ENCODE data around the gene ITPKB. TPM values are rescaled to one million over a fixed set of nuclear protein-coding genes. Genes with fewer than 3 reads are reported as not detected.
A peak's percentile ranks its signal among the peaks of the same experiment; 100 is the strongest.
"Not testable (repeated sequence)": the region's sequence is repeated elsewhere in the genome, so short reads cannot be mapped to it uniquely, and the experiment has no call there.

The ITPKB gene
- polyA plus RNA-seq, 3 donors from 2014 or later: 14.1 to 37.8 (median 18.7) TPM

GRCh38 chr1:226639631-226640061 lies 99.4 kb downstream of the ITPKB start:
- Mint-ChIP-seq H3K4me3 (no peak overlapping the region), H3K27ac (no peak overlapping the region), H3K4me1 (peaks cover 33 to 34% of the 10 kb centered on the region in 2 donors), H3K9me3 (no peaks in the 10 kb centered on the region), H3K36me3 (peaks cover 3 to 15% (median 5%) of the 10 kb centered on the region in 3 donors), H3K27me3 (ENCODE audit: low read depth in 3 of 3) (peaks cover 0 to 10% (median 2%) of the 10 kb centered on the region in 3 donors)
- DNase-seq: no peak

- H3K36me3 Mint-ChIP-seq: peaks cover 3 to 15% (median 9%) of the 10 kb centered on the region in 3 donors
- not testable (repeated sequence) for H3K27me3 Mint-ChIP-seq (ENCODE audit: low read depth in 3 of 3); DNase-seq; H3K4me3 Mint-ChIP-seq; H3K9me3 Mint-ChIP-seq
- H3K4me1 Mint-ChIP-seq: peaks cover 31 to 32% of the 10 kb centered on the region in 2 donors
- peak overlapping the region in 1 of 6 donors; percentile 20 for H3K27ac Mint-ChIP-seq
These were observed 99.9 kb downstream of the ITPKB start for GRCh38 chr1:226639206-226639605.

GRCh38 chr1:226638608-226639007 lies 100.5 kb downstream of the ITPKB start:
- H3K36me3 Mint-ChIP-seq: peaks cover 3 to 15% (median 10%) of the 10 kb centered on the region in 3 donors
- no peak for DNase-seq
- peaks cover 0 to 10% (median 2%) of the 10 kb centered on the region in 3 donors for H3K27me3 Mint-ChIP-seq (ENCODE audit: low read depth in 3 of 3)
- peaks cover 27 to 29% of the 10 kb centered on the region in 2 donors for H3K4me1 Mint-ChIP-seq
- H3K27ac Mint-ChIP-seq: peak overlapping the region in 1 of 6 donors; percentile 73
- H3K9me3 Mint-ChIP-seq: no peaks in the 10 kb centered on the region
- no peak overlapping the region for H3K4me3 Mint-ChIP-seq

DNA sequence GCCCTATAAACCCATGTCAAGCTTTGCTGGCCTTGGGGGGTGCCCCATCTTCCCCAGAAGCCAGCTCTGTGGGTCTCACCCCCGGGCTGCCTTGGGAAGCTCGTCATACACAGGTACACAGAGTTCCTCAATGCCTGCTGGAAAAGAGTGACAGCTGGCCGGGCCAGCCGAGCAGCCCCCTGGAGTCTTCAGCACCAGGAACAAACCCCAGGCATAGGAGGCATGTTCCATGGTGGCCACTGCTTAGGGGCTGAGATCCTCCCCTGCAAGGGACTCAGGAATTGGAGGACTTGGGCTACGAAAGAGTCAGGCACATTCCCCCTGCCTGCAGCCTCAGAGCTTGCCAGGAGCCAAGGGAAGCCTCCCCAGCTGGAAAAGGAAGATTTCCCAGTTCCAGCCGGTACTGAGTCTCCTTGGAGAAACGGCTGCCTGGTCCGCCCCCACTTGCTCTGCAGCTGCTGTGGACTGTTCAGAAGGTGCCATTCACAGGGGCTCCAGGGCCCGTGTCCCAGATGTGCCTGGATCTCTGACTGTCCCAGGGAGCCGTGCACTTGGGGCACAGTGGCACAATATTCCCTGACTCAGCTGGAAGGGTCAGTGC lies 101.0 kb downstream of the ITPKB start:
- peaks cover 27 to 29% of the 10 kb centered on the region in 2 donors for H3K4me1 Mint-ChIP-seq
- peak overlapping the region in 2 of 6 donors; percentile 17 to 73 for H3K27ac Mint-ChIP-seq
- no peaks in the 10 kb centered on the region for H3K9me3 Mint-ChIP-seq
- no peak for DNase-seq
- peaks cover 3 to 7% (median 5%) of the 10 kb centered on the region in 3 donors for H3K27me3 Mint-ChIP-seq (ENCODE audit: low read depth in 3 of 3)
- H3K36me3 Mint-ChIP-seq: peaks cover 3 to 15% (median 10%) of the 10 kb centered on the region in 3 donors
- no peak overlapping the region for H3K4me3 Mint-ChIP-seq

DNA sequence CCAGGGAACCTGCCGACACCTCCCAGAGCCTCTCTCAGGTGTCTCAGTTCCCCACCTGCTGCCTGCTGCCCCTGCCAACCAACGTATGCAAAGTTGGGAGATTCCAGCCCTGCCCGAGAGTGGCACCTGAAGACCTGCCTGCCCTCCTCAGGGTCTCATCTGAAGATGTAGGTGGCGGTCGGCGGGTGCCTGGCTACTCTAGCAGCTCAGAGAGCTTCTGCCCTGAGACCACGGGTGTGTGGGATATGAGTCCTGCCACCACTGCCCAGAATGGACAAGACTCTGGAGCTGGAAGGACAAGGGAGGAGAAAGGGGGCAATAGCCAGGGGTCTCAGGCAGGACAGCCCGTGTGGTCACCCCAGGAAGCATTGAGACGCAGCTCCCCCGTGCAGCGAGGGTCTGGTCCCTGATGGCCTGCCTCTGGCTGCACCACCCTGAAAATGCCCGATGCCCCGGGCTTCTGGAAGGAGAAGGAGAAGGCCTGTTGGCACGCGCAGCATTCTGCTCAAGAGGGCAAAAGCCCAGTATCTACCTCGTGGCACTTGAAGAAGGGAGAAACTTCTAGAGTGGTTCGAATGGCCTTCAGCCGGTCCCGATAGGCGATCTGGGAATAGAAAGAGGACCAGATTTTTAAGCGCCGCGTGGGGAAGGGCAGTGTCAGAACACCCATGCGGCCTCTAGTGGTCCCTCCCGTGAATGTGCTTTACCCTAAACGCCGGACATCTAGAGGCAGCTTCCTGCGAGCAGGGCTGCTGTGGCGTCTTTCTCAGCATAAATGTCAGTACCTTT lies 101.7 kb downstream of the ITPKB start:
- Mint-ChIP-seq H3K4me1 (peaks cover 27 to 34% of the 10 kb centered on the region in 2 donors), H3K9me3 (no peaks in the 10 kb centered on the region), H3K36me3 (peaks cover 3 to 15% (median 10%) of the 10 kb centered on the region in 3 donors), H3K4me3 (no peak overlapping the region), H3K27ac (peak overlapping the region in 4 of 6 donors; percentile 8 to 87 (median 32)), H3K27me3 (ENCODE audit: low read depth in 3 of 3) (peaks cover 3 to 9% (median 7%) of the 10 kb centered on the region in 3 donors)
- DNase-seq: no peak

- Mint-ChIP-seq H3K27me3 (ENCODE audit: low read depth in 3 of 3) (peaks cover 3 to 9% (median 7%) of the 10 kb centered on the region in 3 donors), H3K4me1 (peaks cover 26 to 35% of the 10 kb centered on the region in 2 donors), H3K9me3 (no peaks in the 10 kb centered on the region), H3K4me3 (no peak overlapping the region), H3K27ac (peak overlapping the region; percentile 8 to 87 (median 53)), H3K36me3 (peaks cover 3 to 19% (median 10%) of the 10 kb centered on the region in 3 donors)
- DNase-seq: no peak
These were observed 102.3 kb downstream of the ITPKB start for GRCh38 chr1:226636847-226637096.

DNA sequence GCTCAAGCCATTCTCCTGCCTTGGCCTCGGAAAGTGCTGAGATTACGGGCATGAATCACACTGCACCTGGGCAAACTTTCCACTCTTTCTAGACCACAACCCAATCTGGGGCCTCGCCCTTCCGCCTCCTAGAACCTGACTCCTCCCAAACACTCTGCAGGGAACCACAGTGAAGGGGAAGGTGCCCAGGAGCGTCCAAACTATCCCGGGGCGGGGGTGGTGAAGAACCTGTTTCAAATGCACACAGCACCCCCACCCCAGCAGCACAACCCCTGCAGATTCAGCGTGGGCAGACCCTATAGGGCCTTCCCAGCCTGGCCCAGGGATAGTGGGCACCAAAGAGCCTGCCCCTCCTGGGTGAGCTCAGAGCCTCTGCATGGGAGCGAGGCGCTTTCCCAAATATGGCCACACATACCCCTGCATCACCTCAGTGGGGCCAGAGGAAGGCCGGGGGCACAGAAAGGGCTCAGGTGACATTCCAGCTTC lies 103.6 kb downstream of the ITPKB start:
- H3K27me3 Mint-ChIP-seq (ENCODE audit: low read depth in 3 of 3): peaks cover 3 to 9% (median 7%) of the 10 kb centered on the region in 3 donors
- no peak for DNase-seq
- no peaks in the 10 kb centered on the region for H3K9me3 Mint-ChIP-seq
- H3K27ac Mint-ChIP-seq: peak overlapping the region; percentile 52 to 89 (median 84)
- H3K4me3 Mint-ChIP-seq: no peak overlapping the region
- peaks cover 3 to 22% (median 10%) of the 10 kb centered on the region in 3 donors for H3K36me3 Mint-ChIP-seq
- H3K4me1 Mint-ChIP-seq: peaks cover 23 to 35% of the 10 kb centered on the region in 2 donors

GRCh38 chr1:226634611-226635246 lies 104.4 kb downstream of the ITPKB start:
- peaks cover 23 to 35% of the 10 kb centered on the region in 2 donors for H3K4me1 Mint-ChIP-seq
- peak overlapping the region in 1 of 5 donors; percentile 36 for H3K4me3 Mint-ChIP-seq
- peaks cover 3 to 9% (median 6%) of the 10 kb centered on the region in 3 donors for H3K27me3 Mint-ChIP-seq (ENCODE audit: low read depth in 3 of 3)
- no peak for DNase-seq
- no peaks in the 10 kb centered on the region for H3K9me3 Mint-ChIP-seq
- H3K36me3 Mint-ChIP-seq: peaks cover 3 to 25% (median 10%) of the 10 kb centered on the region in 3 donors
- H3K27ac Mint-ChIP-seq: peak overlapping the region; percentile 68 to 92 (median 86)

DNA sequence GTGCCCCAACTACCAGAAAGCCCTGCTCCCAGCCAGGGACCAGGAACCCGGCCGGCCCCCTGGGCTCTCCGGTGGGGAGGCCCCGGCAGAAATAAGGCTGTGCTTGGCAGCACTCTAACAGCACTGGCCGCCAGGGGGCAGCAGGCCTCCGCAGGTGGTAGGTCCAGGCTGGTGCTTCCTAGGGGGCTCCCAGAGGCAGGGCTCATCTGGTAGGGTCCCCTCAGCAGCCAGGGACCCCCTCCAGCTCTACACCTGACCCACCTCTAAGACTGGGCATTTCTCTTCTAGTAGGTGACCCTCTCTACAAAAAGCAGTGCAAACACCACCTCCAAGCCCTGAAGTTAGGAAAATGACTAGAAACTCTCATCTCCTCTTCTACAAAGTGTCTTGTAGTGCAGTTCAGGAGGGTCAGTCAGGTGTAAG lies 104.9 kb downstream of the ITPKB start:
- peaks cover 3 to 27% (median 10%) of the 10 kb centered on the region in 3 donors for H3K36me3 Mint-ChIP-seq
- H3K27ac Mint-ChIP-seq: peak overlapping the region; percentile 1 to 92 (median 77)
- DNase-seq: peak; percentile 77 to 79 (median 77)
- peaks cover 23 to 35% of the 10 kb centered on the region in 2 donors for H3K4me1 Mint-ChIP-seq
- no peaks in the 10 kb centered on the region for H3K9me3 Mint-ChIP-seq
- peaks cover 3 to 9% (median 6%) of the 10 kb centered on the region in 3 donors for H3K27me3 Mint-ChIP-seq (ENCODE audit: low read depth in 3 of 3)
- no peak overlapping the region for H3K4me3 Mint-ChIP-seq

- peaks cover 3 to 27% (median 10%) of the 10 kb centered on the region in 3 donors for H3K36me3 Mint-ChIP-seq
- no peaks in the 10 kb centered on the region for H3K9me3 Mint-ChIP-seq
- peaks cover 3 to 8% (median 6%) of the 10 kb centered on the region in 3 donors for H3K27me3 Mint-ChIP-seq (ENCODE audit: low read depth in 3 of 3)
- peak overlapping the region; percentile 30 to 89 (median 66) for H3K27ac Mint-ChIP-seq
- peaks cover 23 to 35% of the 10 kb centered on the region in 2 donors for H3K4me1 Mint-ChIP-seq
- DNase-seq: no peak
- no peak overlapping the region for H3K4me3 Mint-ChIP-seq
These were observed 105.4 kb downstream of the ITPKB start for GRCh38 chr1:226633541-226634165.

DNA sequence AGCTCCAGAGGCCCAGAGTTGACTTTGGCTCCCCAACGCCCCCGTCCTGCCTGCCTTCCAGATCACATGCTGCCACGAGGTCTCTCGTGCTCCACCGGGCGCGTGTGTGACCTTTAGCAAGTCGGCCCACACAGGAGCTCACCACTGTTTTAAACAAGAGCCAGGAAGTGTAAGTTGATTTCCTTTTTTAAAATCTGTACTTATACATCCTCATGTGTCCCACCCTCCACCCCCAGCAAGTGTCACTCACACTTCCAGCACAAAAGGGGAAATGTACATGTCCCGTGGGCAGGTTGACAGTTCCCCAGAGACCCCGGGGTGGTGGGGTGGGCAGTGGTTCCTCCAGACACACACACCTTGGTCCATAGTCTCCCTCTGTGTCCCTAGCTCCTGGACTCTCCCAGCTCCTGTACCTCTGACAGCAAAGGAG lies 106.1 kb downstream of the ITPKB start:
- peak overlapping the region; percentile 36 to 89 (median 70) for H3K27ac Mint-ChIP-seq
- H3K36me3 Mint-ChIP-seq: peaks cover 3 to 24% (median 10%) of the 10 kb centered on the region in 3 donors
- peaks cover 23 to 35% of the 10 kb centered on the region in 2 donors for H3K4me1 Mint-ChIP-seq
- peaks cover 3 to 10% (median 6%) of the 10 kb centered on the region in 3 donors for H3K27me3 Mint-ChIP-seq (ENCODE audit: low read depth in 3 of 3)
- DNase-seq: no peak
- no peaks in the 10 kb centered on the region for H3K9me3 Mint-ChIP-seq
- no peak overlapping the region for H3K4me3 Mint-ChIP-seq

DNA sequence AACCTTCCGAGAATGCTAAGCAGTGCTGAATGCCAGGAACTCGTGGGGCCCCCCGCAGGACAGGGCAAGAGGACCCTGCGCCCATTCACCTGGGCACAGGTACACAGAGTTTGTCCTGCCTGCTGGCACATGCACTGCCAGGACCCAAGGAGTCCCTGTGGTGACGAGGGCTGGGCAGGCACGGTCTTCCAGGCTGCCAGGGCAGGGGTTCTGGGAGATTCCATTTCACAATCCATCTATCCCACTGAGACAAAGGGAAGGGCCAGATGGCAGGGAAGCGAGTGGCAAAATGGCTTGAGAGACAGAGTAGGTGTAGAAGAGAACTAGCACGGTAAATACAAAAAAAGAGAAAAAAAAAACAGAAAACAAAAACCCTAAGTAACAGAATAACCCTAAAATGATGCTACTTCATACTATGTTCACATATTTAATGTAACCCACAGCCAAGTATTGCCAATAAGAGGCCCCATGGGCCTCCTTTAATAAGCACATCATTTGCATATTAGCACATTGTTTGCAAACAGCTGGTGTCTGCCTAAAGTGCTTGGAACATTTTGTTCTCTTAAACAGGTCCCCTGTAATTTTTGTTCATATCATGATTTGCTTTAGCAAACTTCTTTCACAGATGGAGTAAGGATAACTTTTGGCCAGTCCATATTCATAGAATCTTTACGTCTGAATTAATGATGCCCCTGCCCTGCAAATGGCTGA lies 106.8 kb downstream of the ITPKB start:
- Mint-ChIP-seq H3K27ac (peak overlapping the region; percentile 36 to 89 (median 70)), H3K27me3 (ENCODE audit: low read depth in 3 of 3) (peaks cover 3 to 10% (median 6%) of the 10 kb centered on the region in 3 donors), H3K4me1 (peaks cover 24 to 35% of the 10 kb centered on the region in 2 donors), H3K4me3 (no peak overlapping the region), H3K9me3 (no peaks in the 10 kb centered on the region), H3K36me3 (peaks cover 3 to 24% (median 10%) of the 10 kb centered on the region in 3 donors)
- DNase-seq: no peak
